IPS-NIHi11 (cell line): ENCODE data around the gene PPP4R4.
A peak's percentile ranks its signal among the peaks of the same experiment; 100 is the strongest.
"Not testable (repeated sequence)": the region's sequence is repeated elsewhere in the genome, so short reads cannot be mapped to it uniquely, and the experiment has no call there.

Source experiments
- DNase-seq: peaks from one replicate; pipeline ENCODE4 v3.0.0; 2012; ENCODE audit warnings: mixed read lengths, low spot score

Gene PPP4R4

DNA sequence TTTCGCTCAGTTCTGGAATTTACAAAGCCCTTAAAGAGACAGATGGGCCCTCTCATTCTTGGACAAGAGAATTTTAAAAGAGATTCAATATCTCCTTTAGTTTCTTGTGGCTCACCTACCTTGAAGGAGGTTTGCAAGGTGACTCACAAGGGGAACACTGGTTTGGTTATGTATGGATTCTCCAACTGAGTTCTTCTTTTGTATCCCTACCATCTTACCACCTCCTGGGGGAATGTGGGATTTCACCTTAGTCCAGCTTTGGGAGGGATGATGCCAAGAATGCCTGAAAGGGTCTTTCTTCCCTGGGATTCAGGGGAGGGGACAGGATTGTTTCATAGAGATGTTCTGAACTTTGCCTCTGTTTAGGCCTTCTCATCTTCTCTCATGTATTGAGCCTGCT is 3.7 kb downstream of the PPP4R4 start:
- no peak for DNase-seq

DNA sequence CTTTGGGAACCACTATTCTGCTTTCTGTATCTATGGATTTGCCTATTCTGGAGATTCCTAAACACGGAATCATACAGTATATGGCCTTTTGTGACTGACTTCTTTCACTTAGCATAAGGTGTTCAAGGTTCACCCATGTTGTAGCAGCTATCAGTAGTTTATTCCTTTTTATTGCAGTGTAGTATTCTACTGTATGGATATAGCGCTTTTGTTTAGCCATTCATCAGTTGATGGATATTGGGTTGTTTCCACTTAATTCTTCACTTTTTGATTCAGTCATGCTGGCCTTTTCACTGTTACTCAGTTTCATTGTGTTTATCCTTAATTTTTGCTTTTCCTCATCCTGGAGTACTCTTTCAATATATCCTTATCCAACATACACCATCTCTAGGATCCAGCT is 5.1 kb downstream of the PPP4R4 start:
- no peak for DNase-seq

DNA sequence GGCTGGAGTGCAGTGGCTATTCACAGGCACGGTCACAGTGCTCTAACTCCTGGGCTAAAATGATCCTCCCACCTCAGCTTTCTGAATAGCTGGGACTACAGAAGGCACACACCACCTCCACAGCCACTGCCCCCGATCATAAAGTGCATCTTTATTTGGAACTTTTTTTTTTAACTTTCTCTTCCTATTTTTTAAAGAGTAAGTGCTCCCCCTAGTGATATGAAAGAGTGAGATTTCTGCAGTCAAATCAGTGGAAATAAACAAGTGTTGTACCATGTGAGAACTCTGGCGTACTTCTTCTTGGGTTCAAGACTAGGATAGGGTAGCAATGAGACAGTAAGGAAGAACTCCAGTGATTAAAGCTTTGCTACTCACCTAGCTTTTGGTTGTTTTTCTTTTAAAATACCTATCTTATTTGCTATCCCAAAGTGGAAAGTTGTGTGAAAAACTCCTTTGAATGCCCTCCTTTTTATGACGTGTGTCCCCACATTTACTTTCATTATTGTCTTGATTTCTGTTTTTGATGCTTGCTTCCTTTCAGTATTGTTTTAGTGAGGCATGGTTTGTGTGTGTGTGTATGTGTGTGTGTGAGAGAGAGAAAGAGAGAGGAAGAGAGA is 6.6 kb downstream of the PPP4R4 start:
- peak; percentile 16 for DNase-seq

DNA sequence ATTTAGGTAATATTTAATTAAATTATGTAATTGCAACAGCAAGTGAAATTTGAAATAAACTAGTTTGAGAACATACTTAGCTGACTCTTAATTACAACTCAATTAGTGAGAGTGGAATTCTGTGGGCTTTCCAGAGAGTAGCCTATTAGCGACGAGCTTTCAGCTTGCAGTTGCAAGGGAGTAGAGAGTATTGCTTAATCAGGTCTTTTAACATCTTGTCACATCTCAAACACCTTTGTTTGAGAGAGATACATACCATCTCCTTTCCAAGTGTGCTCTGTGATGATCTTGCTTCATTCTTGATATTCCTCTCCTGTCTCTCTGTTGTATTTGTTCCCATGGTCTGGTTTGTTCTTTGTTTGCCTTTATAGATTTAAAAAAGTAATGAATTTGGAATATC is 7.7 kb downstream of the PPP4R4 start:
- DNase-seq = no peak

DNA sequence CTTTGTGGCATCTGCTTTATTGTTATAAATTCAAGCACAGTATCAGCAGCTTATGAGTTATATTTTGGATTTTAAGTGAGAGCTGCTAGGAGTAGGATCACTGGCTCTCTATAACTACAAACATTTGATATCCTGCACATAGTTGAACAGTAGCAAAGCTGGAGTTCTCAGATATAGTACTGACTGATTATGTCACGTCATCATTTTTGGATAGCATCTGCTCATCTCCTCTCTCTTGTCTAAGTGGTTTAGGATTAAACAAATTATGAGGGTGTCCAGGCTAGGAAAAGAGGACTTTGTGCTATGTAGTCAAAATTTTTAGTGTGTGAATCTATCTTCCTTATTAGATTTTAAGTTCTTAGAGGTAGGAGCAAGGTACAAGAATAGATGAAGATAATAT is 18.4 kb downstream of the PPP4R4 start:
- no peak for DNase-seq

DNA sequence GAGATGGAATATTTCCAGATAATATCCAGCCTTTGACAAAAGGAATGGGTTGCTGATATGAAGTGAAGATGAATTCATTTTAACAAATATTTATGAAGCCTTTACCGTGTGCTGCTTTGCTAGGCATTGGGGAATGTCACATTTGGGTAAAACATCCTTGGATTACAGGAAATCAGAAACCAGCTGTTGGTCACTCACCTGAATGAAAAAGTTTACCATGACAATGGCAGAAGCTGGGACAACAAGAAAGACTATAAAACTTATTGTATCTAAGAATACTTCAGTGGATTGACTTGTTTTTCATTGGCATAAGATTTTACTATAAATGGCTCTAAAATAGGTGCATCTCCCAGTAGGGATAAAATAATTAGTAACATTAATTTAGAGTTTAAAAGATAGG is 19.7 kb downstream of the PPP4R4 start:
- DNase-seq = peak; percentile 10

DNA sequence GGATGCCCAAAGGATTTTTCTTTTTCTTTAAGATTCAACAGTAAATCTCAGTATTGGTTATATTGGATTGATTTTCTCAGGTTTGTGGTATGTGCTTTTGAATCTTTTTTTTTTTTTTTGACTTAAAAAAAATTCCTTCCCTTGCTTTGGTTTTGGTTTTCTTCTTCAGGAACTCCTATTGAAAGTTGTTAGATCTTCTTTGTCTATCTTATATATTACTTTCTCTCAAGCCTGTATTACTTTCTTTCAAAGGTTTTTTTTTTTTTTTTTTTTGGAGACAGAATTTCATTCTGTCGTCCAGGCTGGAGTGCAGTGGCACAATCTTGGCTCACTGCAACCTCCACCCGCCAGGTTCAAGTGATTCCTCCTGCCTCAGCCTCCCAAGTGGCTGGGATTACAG is 21.9 kb downstream of the PPP4R4 start:
- no peak for DNase-seq

DNA sequence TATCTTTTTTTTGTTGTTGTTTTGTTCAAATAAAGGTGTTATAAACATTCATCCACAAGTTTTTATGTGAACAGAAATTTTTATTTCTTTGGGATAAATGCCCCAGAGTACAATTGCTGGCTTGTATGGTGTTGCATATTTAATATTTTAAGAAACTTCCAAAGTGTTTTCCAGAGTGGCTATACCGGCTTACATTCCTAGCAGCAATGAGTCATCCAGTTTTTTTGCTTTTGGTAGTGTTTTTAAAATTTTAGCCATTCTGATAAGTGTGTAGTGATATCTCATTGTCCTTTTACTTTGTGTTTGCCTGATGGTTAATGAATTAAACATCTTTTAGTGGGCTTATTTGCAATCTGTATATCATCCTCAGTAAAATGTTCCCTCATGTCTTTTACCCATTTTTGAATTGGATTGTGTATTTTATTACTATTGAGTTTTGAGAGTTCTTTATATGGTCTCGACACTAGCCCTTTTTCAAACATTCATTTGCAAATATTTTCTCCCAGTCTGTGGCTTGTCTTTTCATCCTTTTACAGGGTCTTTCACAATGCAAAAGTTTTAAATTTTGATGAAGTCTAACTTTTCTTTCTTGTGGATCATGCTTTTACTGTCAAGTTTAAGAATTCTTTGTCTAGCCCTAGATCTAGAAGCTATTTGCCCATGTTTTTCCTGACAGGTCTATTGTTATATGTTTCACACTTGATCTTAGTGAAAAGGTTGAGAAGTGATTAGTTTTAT is 29.5 kb downstream of the PPP4R4 start:
- no peak for DNase-seq

DNA sequence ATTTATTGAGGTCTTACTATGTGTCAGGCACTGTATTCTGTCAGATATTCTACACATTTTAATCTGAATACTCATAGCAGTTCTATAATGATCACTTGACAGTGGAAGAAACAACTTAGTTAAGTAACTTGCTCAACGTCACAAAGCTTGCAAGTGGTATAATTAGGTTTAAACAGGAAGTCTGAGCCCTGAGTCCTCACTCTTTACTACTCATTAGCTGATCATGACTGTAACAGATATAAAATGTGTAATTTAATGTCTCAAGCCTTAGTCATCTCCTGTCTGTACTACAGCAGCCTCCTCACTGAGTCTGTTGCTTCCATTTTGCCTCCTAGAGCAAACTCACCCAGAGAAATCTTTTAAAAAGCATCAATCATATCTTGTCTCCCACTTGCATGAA is 38.9 kb downstream of the PPP4R4 start:
- DNase-seq = no peak

DNA sequence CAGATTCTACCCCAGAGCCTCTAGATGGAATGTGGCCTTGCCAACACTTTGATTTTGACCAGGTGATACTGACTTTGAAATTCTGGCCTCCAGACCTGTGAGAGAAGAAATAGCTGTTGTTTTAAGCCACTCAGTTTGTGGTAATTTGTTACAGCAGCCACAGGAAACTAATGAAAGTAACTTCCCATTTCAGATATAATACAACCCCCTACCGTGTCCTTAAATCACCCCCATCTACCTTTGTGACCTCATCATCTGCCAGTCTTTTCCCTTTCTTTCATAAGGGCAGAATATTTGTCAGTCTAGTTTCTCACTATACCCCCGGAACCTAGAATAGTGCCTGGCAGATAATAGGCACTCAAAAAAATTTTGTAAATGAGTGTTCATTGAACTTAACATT is 39.6 kb downstream of the PPP4R4 start:
- no peak for DNase-seq

DNA sequence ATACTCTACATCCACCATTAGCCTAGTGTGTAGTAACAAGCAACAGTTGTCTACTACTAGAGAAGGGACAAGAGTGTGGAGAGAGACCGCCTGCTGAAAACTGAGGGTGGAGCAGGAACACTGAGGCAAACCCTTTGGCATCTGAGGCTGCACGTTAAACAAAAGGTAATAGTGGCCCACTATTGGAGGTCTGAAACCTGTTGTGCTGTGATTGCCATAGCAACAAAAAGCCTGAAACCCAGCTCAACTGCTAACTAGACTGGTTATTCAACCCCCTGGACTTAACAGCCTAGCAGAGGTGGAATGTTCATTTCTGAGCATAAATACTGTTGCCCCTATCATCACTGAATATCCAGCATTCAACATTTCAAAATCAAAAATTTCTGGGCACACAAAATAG is 43.0 kb downstream of the PPP4R4 start:
- peak; percentile 14 for DNase-seq

DNA sequence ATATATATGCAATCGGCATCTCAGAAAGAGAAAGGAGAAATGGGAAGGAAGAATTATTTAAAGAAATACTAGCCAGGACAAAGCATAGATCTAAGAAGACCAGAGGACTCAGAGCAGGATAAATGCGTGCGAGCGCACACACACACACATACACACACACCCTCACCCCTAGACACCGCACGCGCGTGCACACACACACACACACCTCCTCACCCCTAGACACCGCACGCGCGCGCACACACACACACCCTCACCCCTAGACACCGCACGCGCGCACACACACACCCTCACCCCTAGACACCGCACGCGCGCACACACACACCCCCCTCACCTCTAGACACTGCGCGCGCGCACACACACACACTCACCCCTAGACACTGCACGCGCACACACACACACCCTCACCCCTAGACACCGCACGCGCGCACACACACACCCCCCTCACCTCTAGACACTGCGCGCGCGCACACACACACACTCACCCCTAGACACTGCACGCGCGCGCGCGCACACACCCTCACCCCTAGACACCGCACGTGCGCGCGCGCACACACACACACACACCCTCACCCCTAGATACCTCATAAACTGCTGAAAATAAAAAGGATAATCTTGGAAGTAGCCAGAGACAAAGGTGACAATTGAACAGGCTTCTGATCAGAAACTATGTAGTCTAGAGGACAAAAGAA is 44.2 kb downstream of the PPP4R4 start:
- not testable (repeated sequence) for DNase-seq

DNA sequence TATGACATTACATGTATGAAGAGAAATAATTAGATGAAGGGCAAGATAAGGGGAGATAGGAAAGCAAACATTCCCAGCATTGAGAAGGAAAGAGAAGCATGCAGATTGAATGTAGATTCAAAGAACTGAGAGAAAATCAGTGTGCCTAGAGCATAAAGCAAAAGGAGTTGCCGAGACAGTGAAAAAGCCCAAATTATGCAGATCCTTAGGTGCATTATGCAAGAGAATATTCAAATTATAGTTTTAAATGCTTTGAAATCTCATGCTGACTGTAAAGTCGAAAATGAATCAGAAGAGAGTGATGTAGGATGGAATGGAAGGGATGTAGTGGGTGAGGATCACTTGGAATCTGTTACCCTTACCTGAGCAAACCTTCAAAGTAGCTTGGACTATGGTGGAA is 49.9 kb downstream of the PPP4R4 start:
- no peak for DNase-seq

DNA sequence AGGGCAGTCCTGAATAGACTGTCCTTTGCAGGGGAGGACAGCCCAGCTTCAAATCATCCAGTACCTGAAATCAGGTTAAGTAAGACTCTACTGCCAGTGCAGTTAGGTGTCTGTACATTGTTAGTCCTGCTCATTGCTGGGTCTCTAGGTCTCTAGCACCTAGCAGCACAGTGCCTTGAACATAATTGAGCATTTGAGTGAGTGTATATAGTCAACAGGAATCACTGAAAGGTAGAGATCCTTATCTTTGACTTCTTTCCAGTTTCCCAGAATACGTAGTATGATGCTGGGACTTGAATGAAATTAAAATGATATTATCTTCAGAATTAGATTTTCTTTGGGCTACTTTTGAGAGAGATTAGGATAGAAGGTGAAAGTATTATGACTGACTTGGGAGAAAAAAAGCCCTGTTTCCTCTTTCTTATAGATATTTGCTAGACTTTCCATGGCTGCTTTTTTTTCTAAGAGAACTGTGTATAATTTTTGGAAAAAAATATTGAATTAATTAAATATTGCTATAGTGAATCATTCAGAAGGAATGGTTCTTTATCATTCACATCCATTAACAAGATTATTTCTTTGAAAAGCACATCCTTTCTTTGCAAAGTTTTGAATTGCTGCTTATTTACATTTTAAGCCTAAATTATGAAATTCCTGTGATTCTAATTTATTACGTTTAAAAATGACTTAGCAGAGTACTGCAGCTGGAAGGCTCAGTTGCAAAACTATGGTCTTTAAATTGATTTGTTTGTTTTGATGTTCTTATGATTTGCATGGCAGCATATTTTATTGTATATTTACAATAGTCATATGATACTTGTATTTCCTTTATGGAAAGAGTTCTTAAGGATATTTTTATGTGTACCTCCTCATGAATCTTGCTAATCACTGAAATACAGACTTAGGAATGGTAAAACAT is 51.6 kb downstream of the PPP4R4 start:
- DNase-seq = no peak

DNA sequence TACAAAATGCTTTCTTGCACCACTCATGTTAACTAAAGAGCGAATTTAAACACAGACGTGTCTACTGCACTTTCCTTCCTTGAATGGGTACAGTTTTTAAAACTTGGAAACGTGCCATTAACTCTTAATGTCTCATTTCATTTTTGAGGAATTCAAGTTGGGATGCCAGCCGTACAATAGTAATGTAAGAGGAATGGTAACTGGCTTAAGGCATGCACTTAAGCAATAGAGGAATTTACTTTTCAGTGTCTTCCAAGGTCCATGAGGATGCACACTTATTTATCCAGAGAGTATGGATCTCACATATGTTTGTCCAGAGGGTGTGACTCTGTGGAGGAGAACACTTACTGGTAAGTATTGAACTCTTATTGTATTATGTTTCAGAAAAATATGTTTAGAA is 52.9 kb downstream of the PPP4R4 start:
- DNase-seq = no peak

DNA sequence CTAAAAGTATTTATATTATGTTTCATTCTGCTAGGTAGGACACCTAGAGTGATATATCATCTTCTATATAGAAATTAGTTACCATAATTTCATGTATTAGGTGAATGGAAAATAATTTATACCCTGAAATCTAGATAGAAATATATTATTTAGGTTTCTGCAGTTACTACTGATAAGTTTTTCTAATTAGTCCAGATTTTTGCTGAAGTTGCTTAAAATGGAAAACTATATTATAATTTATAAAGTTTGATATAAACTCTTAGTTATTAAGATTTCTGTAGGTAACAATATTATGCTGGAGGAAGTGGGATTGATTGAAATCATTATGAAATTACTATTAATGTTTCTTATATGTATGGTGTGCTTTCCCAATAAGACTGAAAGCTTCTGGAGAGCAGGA is 62.9 kb downstream of the PPP4R4 start:
- DNase-seq = no peak

DNA sequence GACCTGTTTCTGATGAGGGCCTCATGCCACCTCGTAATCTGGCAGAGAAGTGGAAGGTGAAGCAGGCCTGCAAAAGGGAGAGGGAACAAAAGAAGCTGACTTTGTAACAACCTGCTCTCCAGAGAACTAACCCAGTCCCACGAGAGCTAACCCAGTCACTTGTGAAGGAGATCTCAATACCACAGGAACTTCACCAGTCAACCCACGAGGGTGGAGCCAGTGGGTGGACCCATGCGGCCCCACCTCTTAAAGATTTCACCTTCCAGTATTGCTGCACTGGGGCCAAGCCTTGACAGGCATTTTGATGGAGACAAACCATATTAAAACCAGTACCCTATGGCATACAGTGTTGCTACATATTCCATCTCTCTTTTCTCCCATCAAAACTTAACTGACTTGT is 63.9 kb downstream of the PPP4R4 start:
- no peak for DNase-seq

DNA sequence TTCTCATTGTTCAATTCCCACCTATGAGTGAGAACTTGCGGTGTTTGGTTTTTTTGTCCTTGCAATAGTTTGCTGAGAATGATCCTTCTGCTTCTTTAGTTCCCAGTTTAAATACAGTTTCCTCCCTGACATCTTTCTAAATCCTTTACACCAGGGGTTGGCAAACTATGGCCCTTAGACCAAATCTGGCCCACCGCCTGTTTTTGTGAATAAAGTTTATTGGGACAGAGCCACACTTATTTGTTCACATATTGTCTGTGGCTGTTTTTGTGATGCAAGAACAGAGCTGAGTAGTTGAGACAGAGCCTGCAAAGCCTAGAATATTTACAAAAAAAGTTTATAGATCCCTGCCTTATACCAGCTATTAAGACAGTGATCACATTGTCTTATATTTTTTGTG is 65.3 kb downstream of the PPP4R4 start:
- DNase-seq = no peak

DNA sequence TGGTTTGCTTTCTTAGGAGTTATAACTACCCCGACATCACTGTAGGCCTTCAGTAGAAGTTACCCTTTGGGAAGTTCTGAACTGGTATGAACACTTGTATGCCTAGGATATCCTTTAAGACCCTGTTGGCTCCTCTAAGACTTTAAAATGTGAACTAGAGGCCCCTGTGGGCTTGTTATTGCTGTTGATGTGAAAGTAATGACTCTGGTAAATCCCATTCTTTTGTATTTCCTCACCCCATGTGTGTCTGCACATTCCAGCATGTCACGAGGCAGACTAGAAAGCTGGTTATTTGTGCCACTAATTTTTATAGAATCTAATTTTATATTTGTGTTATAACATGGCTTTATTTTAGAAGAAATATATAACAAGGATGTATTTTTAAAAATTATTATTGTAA is 70.1 kb downstream of the PPP4R4 start:
- no peak for DNase-seq

DNA sequence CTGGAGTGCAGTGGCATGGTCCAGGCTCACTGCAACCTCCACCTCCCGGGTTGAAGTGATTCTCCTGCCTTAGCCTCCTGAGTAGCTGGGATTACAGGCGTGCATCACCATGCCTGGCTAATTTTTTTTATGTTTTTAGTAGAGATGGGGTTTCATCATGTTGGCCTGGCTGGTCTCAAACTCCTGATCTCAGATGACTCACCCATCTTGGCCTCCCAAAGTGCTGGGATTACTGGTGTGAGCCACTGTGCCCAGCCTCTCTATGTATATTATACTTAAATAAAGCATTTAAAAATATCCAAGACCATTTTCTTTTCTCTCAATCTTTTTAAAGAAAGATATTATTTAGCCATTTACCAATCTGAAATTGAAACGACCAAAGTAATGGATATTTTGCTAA is 90.1 kb downstream of the PPP4R4 start:
- DNase-seq = not testable (repeated sequence)

DNA sequence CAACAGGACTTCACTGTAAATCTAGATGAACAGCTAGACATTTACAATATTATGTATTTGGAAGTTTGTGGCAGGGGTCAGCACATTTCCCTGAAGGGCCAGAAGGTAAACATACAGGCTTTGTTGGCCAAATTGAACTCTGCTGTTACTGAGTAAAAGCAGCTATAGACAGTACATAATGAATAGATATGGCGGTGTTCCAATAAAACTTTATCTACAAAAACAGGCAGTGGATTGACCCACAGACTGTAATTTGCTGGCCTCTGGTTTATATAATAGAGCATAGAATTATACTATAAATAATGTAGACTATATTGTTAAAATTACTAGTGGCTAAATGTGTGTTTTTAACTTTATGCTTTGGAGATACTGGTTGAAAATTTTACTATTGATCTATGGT is 93.2 kb downstream of the PPP4R4 start:
- no peak for DNase-seq

DNA sequence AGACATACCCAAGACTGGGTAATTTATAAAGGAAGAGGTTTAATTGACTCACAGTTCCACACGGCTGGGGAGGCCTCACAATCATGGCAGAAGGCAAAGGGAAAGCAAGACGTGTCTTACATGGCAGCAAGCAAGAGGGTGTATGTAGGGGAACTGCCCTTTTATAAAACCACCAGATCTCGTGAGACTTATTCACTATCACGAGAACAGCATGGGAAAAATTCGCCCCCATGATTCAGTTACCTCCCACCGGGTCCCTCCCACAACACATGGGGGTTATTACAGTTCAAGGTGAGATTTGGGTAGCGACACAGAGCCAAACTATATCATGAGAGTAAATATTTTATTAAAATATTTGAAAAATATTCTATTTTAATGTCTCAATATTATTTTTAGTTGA is 94.5 kb downstream of the PPP4R4 start:
- not testable (repeated sequence) for DNase-seq
